ENCODE measurements around the gene GGA1. TPM values are rescaled to one million over a fixed set of nuclear protein-coding genes. Genes with fewer than 3 reads are reported as not detected.

The GGA1 gene
- total and polyA plus RNA-seq, 2 donors (not counting 1 experiment from before 2014, with no cell fraction given): 18.0 to 27.9 TPM

- Histone ChIP-seq H3K79me2 (ENCODE audit: control insufficient read depth, insufficient read depth, low read length) (no peaks in the 10 kb centered on the region), H3K4me1 (ENCODE audit: control insufficient read depth, extremely low read depth, insufficient read depth, low read length) (peaks cover 2% of the 10 kb centered on the region), H4K20me1 (ENCODE audit: control insufficient read depth, extremely low read depth, insufficient read depth, low read length) (no peaks in the 10 kb centered on the region), H3K27me3 (ENCODE audit: control insufficient read depth, insufficient read depth, low read length) (peaks cover 8% of the 10 kb centered on the region), H3K4me2 (ENCODE audit: extremely low read depth, insufficient read depth, low read length) (no peak overlapping the region), H2AFZ (ENCODE audit: low read length) (no peak overlapping the region), H3K36me3 (ENCODE audit: control insufficient read depth, insufficient read depth, low read length) (no peaks in the 10 kb centered on the region), H3K9me3 (ENCODE audit: control insufficient read depth, insufficient read depth, low read depth, low read length) (no peaks in the 10 kb centered on the region), H3K4me3 (replicated peaks in 1 of 4; ENCODE audit: control extremely low read depth in 1 of 4, insufficient read depth in 1 of 4, low read depth in 3 of 4, low read length in 4 of 4) (no peak overlapping the region), H3K27ac (ENCODE audit: insufficient read depth, low read length) (no peak overlapping the region), H3K9ac (ENCODE audit: insufficient read depth, low read length) (no peak overlapping the region)
- no peak for DNase-seq (ENCODE audit: low read depth in 2 of 2)
- TF ChIP-seq CTCF (conservative IDR thresholded peaks at IDR 0.05 in 1 of 2, IDR thresholded peaks at IDR 0.05 in 1 of 2; ENCODE audit: low read depth in 1 of 2, low read length in 2 of 2): no peak
- TF ChIP-seq EZH2 (IDR thresholded peaks at IDR 0.05; ENCODE audit: low read length, missing control alignments): no peak
Measured at GRCh38 chr22:37578002-37578401, 30.6 kb upstream of the GGA1 start.

DNA sequence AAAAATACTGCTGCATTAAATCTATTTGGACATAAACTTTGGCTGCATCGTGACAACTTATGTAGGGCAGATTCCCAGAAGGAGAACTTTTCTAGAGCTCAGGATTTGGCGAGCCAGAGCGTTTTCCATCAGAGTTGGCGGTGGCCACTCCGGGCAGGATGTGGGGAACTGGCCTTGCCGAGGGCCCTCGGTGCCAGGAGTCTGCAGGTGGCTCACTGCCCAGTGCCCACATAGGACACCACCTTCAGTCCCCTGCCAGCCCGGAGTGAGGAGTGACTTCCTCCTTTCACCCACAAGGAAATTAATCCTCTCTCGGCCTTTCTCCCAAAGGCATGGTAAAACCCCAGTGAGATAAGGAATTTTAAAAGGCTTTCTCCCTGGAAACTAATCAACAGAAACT lies 27.1 kb upstream of the GGA1 start:
- TF ChIP-seq CTCF (conservative IDR thresholded peaks at IDR 0.05 in 1 of 2, IDR thresholded peaks at IDR 0.05 in 1 of 2; ENCODE audit: low read depth in 1 of 2, low read length in 2 of 2): no peak
- no peak for TF ChIP-seq EZH2 (IDR thresholded peaks at IDR 0.05; ENCODE audit: low read length, missing control alignments)
- Histone ChIP-seq H3K36me3 (ENCODE audit: control insufficient read depth, insufficient read depth, low read length) (no peaks in the 10 kb centered on the region), H3K4me1 (ENCODE audit: control insufficient read depth, extremely low read depth, insufficient read depth, low read length) (no peaks in the 10 kb centered on the region), H3K9me3 (ENCODE audit: control insufficient read depth, insufficient read depth, low read depth, low read length) (no peaks in the 10 kb centered on the region), H4K20me1 (ENCODE audit: control insufficient read depth, extremely low read depth, insufficient read depth, low read length) (no peaks in the 10 kb centered on the region), H3K27ac (ENCODE audit: insufficient read depth, low read length) (no peak overlapping the region), H3K4me3 (replicated peaks in 1 of 4; ENCODE audit: control extremely low read depth in 1 of 4, insufficient read depth in 1 of 4, low read depth in 3 of 4, low read length in 4 of 4) (no peak overlapping the region), H3K79me2 (ENCODE audit: control insufficient read depth, insufficient read depth, low read length) (no peaks in the 10 kb centered on the region), H2AFZ (ENCODE audit: low read length) (no peak overlapping the region), H3K4me2 (ENCODE audit: extremely low read depth, insufficient read depth, low read length) (no peak overlapping the region), H3K27me3 (ENCODE audit: control insufficient read depth, insufficient read depth, low read length) (peaks cover 8% of the 10 kb centered on the region), H3K9ac (ENCODE audit: insufficient read depth, low read length) (no peak overlapping the region)
- no peak for DNase-seq (ENCODE audit: low read depth in 2 of 2)

- TF ChIP-seq CTCF (conservative IDR thresholded peaks at IDR 0.05 in 1 of 2, IDR thresholded peaks at IDR 0.05 in 1 of 2; ENCODE audit: low read depth in 1 of 2, low read length in 2 of 2) (no peak), EZH2 (IDR thresholded peaks at IDR 0.05; ENCODE audit: low read length, missing control alignments) (no peak)
- DNase-seq (ENCODE audit: low read depth in 2 of 2): no peak
- Histone ChIP-seq H3K27ac (ENCODE audit: insufficient read depth, low read length) (no peak overlapping the region), H3K4me1 (ENCODE audit: control insufficient read depth, extremely low read depth, insufficient read depth, low read length) (no peaks in the 10 kb centered on the region), H3K36me3 (ENCODE audit: control insufficient read depth, insufficient read depth, low read length) (no peaks in the 10 kb centered on the region), H3K9me3 (ENCODE audit: control insufficient read depth, insufficient read depth, low read depth, low read length) (no peaks in the 10 kb centered on the region), H4K20me1 (ENCODE audit: control insufficient read depth, extremely low read depth, insufficient read depth, low read length) (no peaks in the 10 kb centered on the region), H3K4me2 (ENCODE audit: extremely low read depth, insufficient read depth, low read length) (no peak overlapping the region), H3K27me3 (ENCODE audit: control insufficient read depth, insufficient read depth, low read length) (peaks cover 8% of the 10 kb centered on the region), H3K9ac (ENCODE audit: insufficient read depth, low read length) (no peak overlapping the region), H2AFZ (ENCODE audit: low read length) (no peak overlapping the region), H3K4me3 (replicated peaks in 1 of 4; ENCODE audit: control extremely low read depth in 1 of 4, insufficient read depth in 1 of 4, low read depth in 3 of 4, low read length in 4 of 4) (no peak overlapping the region), H3K79me2 (ENCODE audit: control insufficient read depth, insufficient read depth, low read length) (no peaks in the 10 kb centered on the region)
Measured at GRCh38 chr22:37582526-37582925, 26.1 kb upstream of the GGA1 start.
